Measurements from ENCODE around the gene SAMD8.
"Not testable (repeated sequence)": the region's sequence is repeated elsewhere in the genome, so short reads cannot be mapped to it uniquely, and the experiment has no call there.

SAMD8 gene

GRCh38 chr10:75126277-75126676 lies 14.8 kb downstream of the SAMD8 start:
- Histone ChIP-seq H3K27ac (no peak overlapping the region), H3K9me3 (ENCODE audit: control insufficient read depth, low read length) (no peaks in the 10 kb centered on the region), H3K4me1 (peaks cover under 1% of the 10 kb centered on the region), H3K9ac (no peak overlapping the region), H3K36me3 (ENCODE audit: control insufficient read depth, insufficient read depth, low read length) (no peaks in the 10 kb centered on the region), H2AFZ (no peak overlapping the region), H3K27me3 (ENCODE audit: control insufficient read depth, insufficient read depth, low read length) (no peaks in the 10 kb centered on the region), H3K4me3 (ENCODE audit: low read depth, low read length) (no peak overlapping the region), H3K79me2 (peaks cover 32% of the 10 kb centered on the region), H3K4me2 (ENCODE audit: low read length) (no peak overlapping the region)
- TF ChIP-seq CTCF (IDR thresholded peaks at IDR 0.05): no peak

- Histone ChIP-seq H3K27ac (no peak overlapping the region), H3K4me1 (no peaks in the 10 kb centered on the region), H3K36me3 (ENCODE audit: control insufficient read depth, insufficient read depth, low read length) (no peaks in the 10 kb centered on the region), H3K9ac (no peak overlapping the region), H3K4me2 (ENCODE audit: low read length) (no peak overlapping the region), H3K79me2 (peaks cover 38% of the 10 kb centered on the region), H3K4me3 (ENCODE audit: low read depth, low read length) (no peak overlapping the region), H3K27me3 (ENCODE audit: control insufficient read depth, insufficient read depth, low read length) (no peaks in the 10 kb centered on the region), H2AFZ (no peak overlapping the region), H3K9me3 (ENCODE audit: control insufficient read depth, low read length) (no peaks in the 10 kb centered on the region)
- no peak for TF ChIP-seq CTCF (IDR thresholded peaks at IDR 0.05)
These were observed 16.0 kb downstream of the SAMD8 start for GRCh38 chr10:75127471-75127870.

- not testable (repeated sequence) for H3K27me3 ChIP-seq (ENCODE audit: control insufficient read depth, insufficient read depth, low read length); H3K4me1 ChIP-seq; H3K4me3 ChIP-seq (ENCODE audit: low read depth, low read length); H3K9me3 ChIP-seq (ENCODE audit: control insufficient read depth, low read length); H2AFZ ChIP-seq; H3K4me2 ChIP-seq (ENCODE audit: low read length); H3K36me3 ChIP-seq (ENCODE audit: control insufficient read depth, insufficient read depth, low read length); H3K27ac ChIP-seq; H3K9ac ChIP-seq
- H3K79me2 ChIP-seq: peaks cover 46% of the 10 kb centered on the region
These were observed 17.5 kb downstream of the SAMD8 start for GRCh38 chr10:75128985-75129384.

GRCh38 chr10:75129537-75129936 lies 18.1 kb downstream of the SAMD8 start:
- no peak overlapping the region for H3K4me3 ChIP-seq (ENCODE audit: low read depth, low read length)
- H3K27me3 ChIP-seq (ENCODE audit: control insufficient read depth, insufficient read depth, low read length): no peaks in the 10 kb centered on the region
- H3K27ac ChIP-seq: no peak overlapping the region
- no peak for TF ChIP-seq CTCF (IDR thresholded peaks at IDR 0.05)
- H3K36me3 ChIP-seq (ENCODE audit: control insufficient read depth, insufficient read depth, low read length): no peaks in the 10 kb centered on the region
- H2AFZ ChIP-seq: no peak overlapping the region
- no peak overlapping the region for H3K9ac ChIP-seq
- H3K4me1 ChIP-seq: no peaks in the 10 kb centered on the region
- H3K4me2 ChIP-seq (ENCODE audit: low read length): no peak overlapping the region
- H3K79me2 ChIP-seq: peaks cover 52% of the 10 kb centered on the region
- H3K9me3 ChIP-seq (ENCODE audit: control insufficient read depth, low read length): no peaks in the 10 kb centered on the region

- H3K36me3 ChIP-seq (ENCODE audit: control insufficient read depth, insufficient read depth, low read length); H2AFZ ChIP-seq: not testable (repeated sequence)
- H3K4me1 ChIP-seq: peaks cover 12% of the 10 kb centered on the region
These were observed 22.2 kb downstream of the SAMD8 start for GRCh38 chr10:75133701-75134100.

GRCh38 chr10:75136346-75136745 lies 24.9 kb downstream of the SAMD8 start:
- Histone ChIP-seq H3K27ac (no peak overlapping the region), H3K4me1 (peaks cover 12% of the 10 kb centered on the region), H3K4me3 (ENCODE audit: low read depth, low read length) (no peak overlapping the region), H3K9ac (no peak overlapping the region), H3K9me3 (ENCODE audit: control insufficient read depth, low read length) (no peaks in the 10 kb centered on the region), H3K27me3 (ENCODE audit: control insufficient read depth, insufficient read depth, low read length) (no peaks in the 10 kb centered on the region), H3K4me2 (ENCODE audit: low read length) (no peak overlapping the region), H3K79me2 (peaks cover 58% of the 10 kb centered on the region), H2AFZ (no peak overlapping the region), H3K36me3 (ENCODE audit: control insufficient read depth, insufficient read depth, low read length) (no peaks in the 10 kb centered on the region)
- TF ChIP-seq CTCF (IDR thresholded peaks at IDR 0.05): no peak

More at GRCh38 chr10:75133701-75134100, 22.2 kb downstream of the SAMD8 start:
- H3K4me2 ChIP-seq (ENCODE audit: low read length); H3K9ac ChIP-seq; H3K4me3 ChIP-seq (ENCODE audit: low read depth, low read length); H3K27ac ChIP-seq; H3K27me3 ChIP-seq (ENCODE audit: control insufficient read depth, insufficient read depth, low read length); H3K9me3 ChIP-seq (ENCODE audit: control insufficient read depth, low read length): not testable (repeated sequence)
- H3K79me2 ChIP-seq: peaks cover 59% of the 10 kb centered on the region

All from parathyroid adenoma (tissue), 2 donors.